Uterus (tissue), 4 donors: ENCODE results near the gene NRL. TPM values are rescaled to one million over a fixed set of nuclear protein-coding genes. Genes with fewer than 3 reads are reported as not detected.

Experiments
- DNase-seq, 2 donors: peaks; one replicate each; pipeline ENCODE4 v3.0.0-alpha.2; 2019 to 2020
- H3K27ac ChIP-seq, 2 donors: fragments of 200-600 bp; sonication (generic); 1 replicate in 1 of 2; 2 replicates in 1 of 2; pipeline ENCODE4 v1.5.1; 2016 to 2018
- H3K27me3 ChIP-seq, 2 donors: fragments of 200-600 bp; sonication (generic); one replicate each; pipeline ENCODE4 v1.5.1; 2018 to 2019; ENCODE audit warnings: control low read depth in 1 of 2
- H3K36me3 ChIP-seq, 2 donors: fragments of 200-600 bp; sonication (generic); one replicate each; pipeline ENCODE4 v1.5.1; 2019; ENCODE audit warnings: control low read depth in 1 of 2
- H3K4me1 ChIP-seq, 2 donors: fragments of 200-600 bp; sonication (generic); one replicate each; pipeline ENCODE4 v1.5.1; 2018 to 2019; ENCODE audit warnings: control low read depth in 1 of 2
- H3K4me3 ChIP-seq, 2 donors: fragments of 200-600 bp; sonication (generic); 1 replicate in 1 of 2; 2 replicates in 1 of 2; pipeline ENCODE4 v1.5.1; 2018 to 2019; ENCODE audit warnings: mild to moderate bottlenecking in 1 of 2
- H3K9me3 ChIP-seq, 2 donors: fragments of 200-600 bp; sonication (generic); one replicate each; pipeline ENCODE4 v1.5.1; 2019; ENCODE audit warnings: control low read depth in 1 of 2
- POLR2A ChIP-seq, 2 donors: fragments of 450-650 bp; IDR thresholded peaks; one replicate each; pipeline ENCODE4 v1.6.1; 2016; ENCODE audit warnings: antibody characterized with exemption in 2 of 2, mild to moderate bottlenecking in 1 of 2, moderate library complexity in 1 of 2
- intact Hi-C: fragments of 100-400 bp; cut with DNase I; formaldehyde crosslinking; loops from one replicate; pipeline ENCODE4 v1.15.1; 2023; ENCODE audit warnings: low total_unique reads
- total RNA-seq, 4 donors: library from RNA; depleted of rRNA in 3 of 4; stranded (reverse); fragments of >200 nt in 3 of 4; gene quantifications; one replicate each; pipeline versions ENCODE4 v1.1.0 to v1.2.4, GENCODE V29; 2014 to 2023
- TF ChIP-seq, protein P1 (sequence below), 4 experiments: fragments of 200-600 bp in 2 of 4; fragments of 450-650 bp in 2 of 4; sonication (generic) in 2 of 4; IDR thresholded peaks; one replicate each; pipeline ENCODE4 v1.5.1; 2016 to 2019; ENCODE audit warnings: antibody characterized with exemption in 4 of 4, mild to moderate bottlenecking in 2 of 4, moderate library complexity in 1 of 4
- donor health status: DM: yes; HTN: yes; CAD: no.

The NRL gene
- total RNA-seq, 4 donors from 2014 or later, result 1.2 to 1.8 (median 1.3) TPM; not detected in 1

DNA sequence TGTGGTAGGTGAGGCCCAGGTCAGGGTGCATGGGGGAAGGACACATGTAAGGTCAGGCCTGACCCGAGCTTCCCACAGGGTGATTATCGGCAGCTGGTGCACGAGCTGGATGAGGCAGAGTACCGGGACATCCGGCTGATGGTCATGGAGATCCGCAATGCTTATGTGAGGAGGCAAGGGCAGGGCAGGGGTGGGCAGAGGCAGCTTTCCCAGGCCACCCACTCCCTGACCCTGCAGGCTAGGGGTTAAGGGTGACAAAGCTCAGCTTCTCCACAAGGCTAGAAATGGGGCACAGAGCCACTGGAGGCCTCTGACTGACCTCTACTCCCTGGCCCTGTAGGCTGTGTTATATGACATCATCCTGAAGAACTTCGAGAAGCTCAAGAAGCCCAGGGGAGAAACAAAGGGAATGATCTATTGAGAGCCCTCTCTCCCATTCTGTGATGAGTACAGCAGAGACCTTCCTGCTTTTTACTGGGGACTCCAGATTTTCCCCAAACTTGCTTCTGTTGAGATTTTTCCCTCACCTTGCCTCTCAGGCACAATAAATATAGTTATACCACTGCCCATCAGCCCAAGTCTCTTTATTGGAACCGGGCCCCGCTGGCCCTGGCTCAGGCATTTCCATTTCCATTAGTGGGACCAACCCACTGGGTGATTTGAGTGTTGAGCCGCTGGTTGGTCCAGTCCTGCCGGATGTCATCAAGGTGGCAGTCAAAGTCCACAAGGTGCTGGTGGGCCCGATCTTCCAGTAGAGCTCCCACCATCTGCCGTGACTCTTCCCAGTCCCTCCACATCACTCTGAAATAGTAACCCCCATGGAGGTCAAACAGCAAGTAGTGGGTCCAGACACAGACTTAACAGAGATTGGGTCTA, 23.9 kb upstream of the NRL start:
- no peaks in the 10 kb centered on the region for H3K36me3 ChIP-seq
- no peak for TF ChIP-seq POLR2A (IDR thresholded peaks at IDR 0.05)
- TF ChIP-seq, protein P1, sequence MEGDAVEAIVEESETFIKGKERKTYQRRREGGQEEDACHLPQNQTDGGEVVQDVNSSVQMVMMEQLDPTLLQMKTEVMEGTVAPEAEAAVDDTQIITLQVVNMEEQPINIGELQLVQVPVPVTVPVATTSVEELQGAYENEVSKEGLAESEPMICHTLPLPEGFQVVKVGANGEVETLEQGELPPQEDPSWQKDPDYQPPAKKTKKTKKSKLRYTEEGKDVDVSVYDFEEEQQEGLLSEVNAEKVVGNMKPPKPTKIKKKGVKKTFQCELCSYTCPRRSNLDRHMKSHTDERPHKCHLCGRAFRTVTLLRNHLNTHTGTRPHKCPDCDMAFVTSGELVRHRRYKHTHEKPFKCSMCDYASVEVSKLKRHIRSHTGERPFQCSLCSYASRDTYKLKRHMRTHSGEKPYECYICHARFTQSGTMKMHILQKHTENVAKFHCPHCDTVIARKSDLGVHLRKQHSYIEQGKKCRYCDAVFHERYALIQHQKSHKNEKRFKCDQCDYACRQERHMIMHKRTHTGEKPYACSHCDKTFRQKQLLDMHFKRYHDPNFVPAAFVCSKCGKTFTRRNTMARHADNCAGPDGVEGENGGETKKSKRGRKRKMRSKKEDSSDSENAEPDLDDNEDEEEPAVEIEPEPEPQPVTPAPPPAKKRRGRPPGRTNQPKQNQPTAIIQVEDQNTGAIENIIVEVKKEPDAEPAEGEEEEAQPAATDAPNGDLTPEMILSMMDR (IDR thresholded peaks at IDR 0.05), result no peak
- intact Hi-C loops, result no loop called here
- H3K4me3 ChIP-seq, result no peak overlapping the region
- H3K27ac ChIP-seq, result no peak overlapping the region
- H3K9me3 ChIP-seq, result no peaks in the 10 kb centered on the region
- no peak for DNase-seq
- no peaks in the 10 kb centered on the region for H3K27me3 ChIP-seq
- peaks cover 4 to 7% of the 10 kb centered on the region in 2 donors for H3K4me1 ChIP-seq

DNA sequence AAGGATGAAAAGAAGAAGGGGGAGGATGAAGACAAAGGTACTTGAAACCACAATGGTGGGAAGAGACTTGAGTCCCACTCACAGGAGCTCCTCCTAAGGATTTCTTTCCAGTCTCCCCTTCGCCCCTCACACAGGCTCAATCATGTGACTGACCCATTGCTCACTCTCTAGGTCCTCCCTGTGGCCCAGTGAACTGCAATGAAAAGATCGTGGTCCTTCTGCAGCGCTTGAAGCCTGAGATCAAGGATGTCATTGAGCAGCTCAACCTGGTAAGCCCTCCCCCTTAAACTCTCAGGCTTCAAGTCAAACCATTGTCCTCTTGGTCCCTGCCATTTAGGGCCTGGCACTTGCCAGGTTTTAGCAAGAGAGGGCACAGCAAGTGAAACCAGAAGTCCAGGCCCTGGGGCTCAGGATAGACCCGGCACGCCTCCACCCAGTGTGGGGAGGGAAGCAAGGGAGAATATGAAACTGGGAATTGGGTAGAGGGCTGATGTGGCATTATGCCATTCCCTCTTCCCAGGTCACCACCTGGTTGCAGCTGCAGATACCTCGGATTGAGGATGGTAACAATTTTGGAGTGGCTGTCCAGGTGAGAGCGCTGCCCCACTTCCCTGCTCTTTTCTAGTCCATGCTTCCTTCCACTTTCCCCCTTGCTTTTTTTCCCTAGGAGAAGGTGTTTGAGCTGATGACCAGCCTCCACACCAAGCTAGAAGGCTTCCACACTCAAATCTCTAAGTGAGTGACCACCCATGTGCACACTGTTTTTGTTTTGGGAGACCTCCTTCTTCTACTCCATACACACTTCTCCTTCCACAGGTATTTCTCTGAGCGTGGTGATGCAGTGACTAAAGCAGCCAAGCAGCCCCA, 23.0 kb upstream of the NRL start:
- DNase-seq, result no peak
- peak overlapping the region; percentile 90 to 95 for H3K27ac ChIP-seq
- H3K9me3 ChIP-seq, result no peaks in the 10 kb centered on the region
- no peaks in the 10 kb centered on the region for H3K27me3 ChIP-seq
- H3K36me3 ChIP-seq, result no peaks in the 10 kb centered on the region
- H3K4me3 ChIP-seq, result no peak overlapping the region
- H3K4me1 ChIP-seq, result peaks cover 4 to 7% of the 10 kb centered on the region in 2 donors
- no peak for TF ChIP-seq POLR2A (IDR thresholded peaks at IDR 0.05)
- TF ChIP-seq, protein P1 (IDR thresholded peaks at IDR 0.05), result no peak
- intact Hi-C loops, result no loop called here

DNA sequence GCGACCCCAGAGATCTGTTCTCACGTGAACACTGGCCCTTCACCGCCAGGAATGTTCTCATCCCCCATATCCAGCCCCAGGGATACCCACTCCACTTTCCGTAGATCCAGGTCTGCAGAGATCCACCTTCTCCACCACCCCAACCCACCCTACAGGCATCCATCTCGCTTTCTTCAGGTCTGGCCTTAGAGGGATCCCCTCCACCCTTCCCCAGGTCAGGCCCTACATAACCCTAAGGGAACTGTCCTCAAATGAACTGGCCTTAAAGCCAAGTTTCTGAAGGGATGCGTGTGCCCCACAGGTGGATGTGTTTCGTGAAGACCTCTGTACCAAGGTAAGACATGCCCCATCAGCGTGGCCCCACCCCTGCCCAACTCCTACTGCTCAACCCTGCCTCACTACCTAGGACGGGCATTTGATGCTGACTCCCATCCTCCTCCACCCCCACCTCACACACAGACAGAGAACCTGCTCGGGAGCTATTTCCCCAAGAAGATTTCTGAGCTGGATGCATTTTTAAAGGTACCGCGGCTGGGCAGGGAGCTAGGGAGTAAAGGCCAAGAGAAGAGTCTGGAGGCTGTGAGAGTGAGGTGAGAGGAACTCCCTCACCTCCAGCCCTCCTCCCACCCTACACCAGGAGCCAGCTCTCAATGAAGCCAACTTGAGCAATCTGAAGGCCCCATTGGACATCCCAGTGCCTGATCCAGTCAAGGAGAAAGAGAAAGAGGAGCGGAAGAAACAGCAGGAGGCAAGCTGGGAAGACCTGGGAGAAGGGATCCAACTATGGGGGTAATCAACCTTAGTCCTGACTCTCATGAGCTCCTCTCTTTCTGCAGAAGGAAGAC, 22.2 kb upstream of the NRL start:
- Histone ChIP-seq H3K9me3 (no peaks in the 10 kb centered on the region), H3K27ac (peak overlapping the region; percentile 90 to 95), H3K4me3 (peak overlapping the region; percentile 84 to 97), H3K4me1 (peaks cover 4 to 7% of the 10 kb centered on the region in 2 donors), H3K36me3 (no peaks in the 10 kb centered on the region), H3K27me3 (no peaks in the 10 kb centered on the region)
- DNase-seq, result no peak
- TF ChIP-seq POLR2A (IDR thresholded peaks at IDR 0.05), result no peak
- TF ChIP-seq, protein P1 (IDR thresholded peaks at IDR 0.05), result no peak
- intact Hi-C loops, result no loop called here

DNA sequence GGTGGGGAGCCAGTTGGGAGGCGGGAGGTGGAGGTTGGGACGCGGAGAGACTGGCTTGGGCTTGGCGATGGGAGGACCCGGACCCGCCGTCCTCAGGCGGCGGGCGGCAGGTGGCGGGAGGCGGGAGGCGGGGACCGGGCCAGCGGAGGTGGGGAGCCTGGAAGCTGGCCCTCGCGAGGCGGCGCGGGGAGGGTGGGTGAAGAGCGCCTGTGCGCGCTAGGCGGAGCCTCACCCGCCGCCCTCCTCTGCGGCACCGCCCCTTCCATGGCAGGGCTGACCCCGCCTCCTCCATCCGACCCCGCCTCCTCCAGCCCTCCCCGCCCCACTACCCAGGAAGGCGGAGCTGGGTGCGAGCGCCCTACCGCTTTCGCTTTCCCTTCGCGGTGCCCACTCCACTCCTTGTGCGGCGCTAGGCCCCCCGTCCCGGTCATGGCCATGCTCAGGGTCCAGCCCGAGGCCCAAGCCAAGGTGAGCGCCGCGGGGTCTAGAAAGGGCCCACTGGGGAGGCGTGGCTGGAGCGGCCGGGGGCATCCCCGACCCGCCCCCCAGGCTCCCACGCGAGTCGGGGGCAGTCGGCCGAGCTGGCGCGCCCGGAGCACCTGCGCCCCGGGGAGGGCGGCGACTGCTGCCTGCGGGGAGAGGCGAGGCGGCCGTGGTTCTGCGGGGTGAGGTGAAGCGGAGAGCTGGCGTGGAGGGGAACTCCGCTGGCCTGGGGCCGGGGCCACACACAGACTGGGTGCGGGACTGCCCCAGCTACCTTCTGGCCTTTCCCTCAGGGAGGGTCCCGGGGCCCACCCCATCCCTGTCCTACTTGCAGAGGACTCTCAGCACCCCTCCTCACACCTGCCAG, 21.3 kb upstream of the NRL start, which contains the start of gene PSME1:
TSS of gene PSME1 (plus strand) at position 361 of the 850 bp plus-strand sequence. CDS start at position 430, 69 bp downstream.
- TF ChIP-seq, protein P1 (IDR thresholded peaks at IDR 0.05), result peak in 1 of 4 experiments; percentile 6
- peak; percentile 24 to 81 for TF ChIP-seq POLR2A (IDR thresholded peaks at IDR 0.05)

More for the DNA sequence above, 21.3 kb upstream of the NRL start, which contains the start of gene PSME1:
- peaks cover 4 to 7% of the 10 kb centered on the region in 2 donors for H3K4me1 ChIP-seq
- intact Hi-C loops, result no loop called here
- H3K36me3 ChIP-seq, result no peaks in the 10 kb centered on the region
- H3K27ac ChIP-seq, result peak within 1 kb of the TSS; percentile 90 to 95
- H3K9me3 ChIP-seq, result no peaks in the 10 kb centered on the region
- peak; percentile 93 to 95 for DNase-seq
- peak within 1 kb of the TSS; percentile 84 to 97 for H3K4me3 ChIP-seq
- no peaks in the 10 kb centered on the region for H3K27me3 ChIP-seq
